Activated CD8-positive, alpha-beta memory T cell treated with anti-CD3 and anti-CD28 coated beads, Interleukin-2, amount 50 U/mL, for 24 hours (primary cell): ENCODE data around the gene ARHGEF4.

Source experiments
- DNase-seq: peaks from one replicate; pipeline ENCODE4 v3.0.0-alpha.2; 2020; ENCODE audit errors: extremely low read depth

Gene ARHGEF4

GRCh38 chr2:131011486-131011885 is 174.8 kb downstream of the ARHGEF4 start:
- DNase-seq = no peak

GRCh38 chr2:131014141-131014540 is 177.4 kb downstream of the ARHGEF4 start:
- no peak for DNase-seq

DNA sequence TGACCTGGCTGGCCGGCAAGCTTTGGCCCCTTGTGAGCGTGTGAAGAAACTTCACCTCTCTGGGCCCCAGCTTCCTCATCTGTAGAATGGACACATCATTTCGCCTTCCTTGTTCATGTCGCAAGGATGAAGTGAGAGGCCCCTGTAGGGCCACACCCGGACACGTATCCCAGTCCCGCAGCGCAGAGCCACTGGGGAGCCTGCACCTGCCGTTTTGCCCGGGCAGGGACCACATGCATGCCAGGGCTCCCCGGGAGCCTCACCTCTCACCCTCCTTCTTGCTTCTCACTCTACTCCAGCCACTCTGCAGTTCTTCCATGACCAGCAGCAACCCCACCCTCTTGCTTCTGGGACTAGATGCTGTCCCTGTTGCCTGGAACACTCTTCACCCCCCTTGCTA is 179.1 kb downstream of the ARHGEF4 start:
- no peak for DNase-seq

- DNase-seq = no peak
Observed at GRCh38 chr2:131016826-131017741, 180.4 kb downstream of the ARHGEF4 start.

- DNase-seq = no peak
Observed at GRCh38 chr2:131022731-131023130, 186.0 kb downstream of the ARHGEF4 start.

DNA sequence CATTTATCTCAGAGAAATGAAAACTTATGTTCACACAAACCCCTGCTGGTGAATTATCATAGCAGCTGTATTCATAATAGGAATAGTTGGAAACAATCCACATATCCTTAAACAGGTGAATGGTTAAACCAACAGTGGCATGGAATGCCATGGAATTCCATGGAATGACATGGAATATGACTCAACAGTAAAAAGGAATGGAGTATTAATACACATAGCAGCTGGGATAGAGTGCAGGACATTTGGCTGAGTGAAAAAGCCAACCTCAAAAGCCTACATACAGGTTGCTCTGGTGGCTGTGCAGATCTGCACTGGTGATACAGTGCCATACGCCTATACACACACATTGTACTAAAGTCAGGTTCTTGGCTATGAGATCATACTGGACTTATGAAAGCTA is 187.0 kb downstream of the ARHGEF4 start:
- DNase-seq = no peak

- DNase-seq = no peak
Observed at GRCh38 chr2:131026919-131027318, 190.2 kb downstream of the ARHGEF4 start.

DNA sequence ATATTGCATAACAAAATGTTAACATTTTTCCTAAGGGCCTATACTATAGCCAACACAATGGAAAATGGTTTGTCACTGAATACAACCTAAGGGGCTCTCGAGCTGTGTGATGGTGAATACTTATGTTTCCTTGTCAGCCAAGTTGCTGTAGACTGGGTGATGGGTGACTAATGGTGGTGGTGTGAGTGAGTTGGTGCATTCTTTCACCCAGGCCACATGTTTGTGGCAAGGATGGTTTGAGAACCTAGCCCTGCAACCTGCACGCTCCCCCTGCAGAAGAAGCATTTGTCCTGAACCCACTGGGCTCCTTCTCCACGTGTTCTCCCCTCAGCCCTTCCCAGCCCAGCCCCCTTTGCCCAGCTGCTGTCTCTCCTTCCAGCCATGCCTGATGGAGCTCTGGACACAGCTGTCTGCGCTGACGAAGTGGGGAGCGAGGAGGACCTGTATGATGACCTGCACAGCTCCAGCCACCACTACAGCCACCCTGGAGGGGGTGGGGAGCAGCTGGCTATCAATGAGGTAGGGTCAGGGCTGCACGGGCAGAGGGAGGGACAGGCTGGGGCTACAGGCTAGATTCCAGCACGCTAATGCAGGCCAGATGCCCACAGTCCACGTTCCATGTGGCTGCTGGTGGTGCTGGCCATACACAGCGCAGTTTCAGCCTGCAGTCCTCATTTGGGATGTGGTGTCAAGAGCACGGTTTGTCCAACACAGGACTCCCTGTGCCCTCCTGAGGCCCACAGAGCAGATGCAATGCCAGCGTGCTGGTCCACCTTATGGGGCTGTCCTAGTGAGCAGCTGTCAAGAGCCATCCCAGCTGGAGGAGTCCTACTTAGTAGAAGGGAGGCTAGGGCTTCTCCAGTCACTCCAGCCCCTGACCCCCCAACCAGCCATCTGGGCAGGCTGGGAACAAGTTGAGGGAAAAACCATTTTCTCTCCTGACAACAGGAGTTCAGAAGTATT is 191.1 kb downstream of the ARHGEF4 start:
- no peak for DNase-seq

GRCh38 chr2:131029812-131030211 is 193.1 kb downstream of the ARHGEF4 start:
- DNase-seq = no peak

- no peak for DNase-seq
Observed at GRCh38 chr2:131030478-131030971, 193.8 kb downstream of the ARHGEF4 start.

- DNase-seq = no peak
Observed at GRCh38 chr2:131031431-131031841, 194.7 kb downstream of the ARHGEF4 start.

DNA sequence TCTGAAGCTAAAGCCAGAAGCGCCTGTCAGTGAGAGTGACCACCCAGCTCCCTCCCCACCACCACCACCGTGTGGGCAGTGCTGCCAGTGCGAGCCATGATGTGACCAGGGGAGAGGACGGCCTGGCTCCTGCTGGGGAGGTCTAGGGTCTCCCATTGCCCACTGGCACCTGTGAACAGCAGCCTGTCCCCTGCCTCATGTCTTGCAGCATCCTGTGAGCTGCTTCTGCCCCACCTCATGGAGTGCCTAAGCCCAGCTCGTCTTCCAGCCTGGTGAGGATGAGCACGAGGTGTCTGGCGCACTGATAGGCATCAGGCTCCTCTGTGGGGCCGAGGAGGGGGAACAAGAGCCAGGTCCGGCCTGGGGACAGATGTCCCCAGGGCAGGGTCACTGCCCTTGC is 195.2 kb downstream of the ARHGEF4 start:
- no peak for DNase-seq

GRCh38 chr2:131032393-131032836 is 195.7 kb downstream of the ARHGEF4 start:
- DNase-seq = no peak

- DNase-seq = no peak
Observed at GRCh38 chr2:131033786-131034121, 197.0 kb downstream of the ARHGEF4 start.

DNA sequence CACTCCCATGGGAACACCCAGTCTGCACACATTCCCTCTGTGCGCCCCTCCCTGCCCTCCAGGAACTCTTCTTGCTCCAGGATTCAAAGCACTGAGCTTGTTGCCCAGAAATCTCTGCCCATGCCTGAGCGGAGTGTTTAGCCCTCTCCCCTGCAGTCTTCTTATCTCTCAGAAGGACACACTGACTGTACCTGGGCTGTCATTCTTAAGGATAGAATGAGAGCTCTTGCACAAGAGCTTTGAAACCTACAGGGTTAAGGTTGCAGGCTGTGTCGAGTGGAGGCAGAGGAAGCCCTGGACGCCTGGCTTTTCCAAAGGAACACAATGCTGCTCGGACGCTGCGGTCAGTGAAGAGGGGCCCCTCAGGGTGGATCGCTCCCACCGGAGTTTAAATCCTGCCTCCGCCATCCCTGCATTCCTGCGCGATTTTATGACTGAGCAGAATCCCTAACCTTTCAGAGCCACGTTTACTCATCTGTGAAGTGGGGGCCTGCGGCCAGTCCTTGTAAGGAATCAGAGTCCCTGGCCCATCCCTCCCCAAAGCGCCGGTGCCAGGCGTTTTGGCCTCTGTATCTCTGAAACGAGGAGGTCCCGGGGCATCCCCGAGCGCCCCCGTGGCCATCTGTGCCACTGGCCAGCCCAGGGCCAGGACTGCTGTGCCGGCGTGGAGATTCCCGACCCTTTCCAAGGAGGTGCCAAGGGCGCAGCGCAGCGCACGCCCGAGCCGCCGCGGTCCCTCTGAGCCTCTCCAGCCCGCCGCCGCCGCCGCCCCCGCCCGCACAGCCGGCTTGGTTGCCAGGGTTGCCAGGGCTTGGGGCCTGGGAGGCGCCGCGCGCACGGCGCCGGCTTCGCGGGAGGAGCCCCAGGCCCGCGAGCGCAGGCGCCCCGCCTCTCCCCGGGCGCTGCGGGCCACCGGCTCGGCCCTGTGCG is 197.7 kb downstream of the ARHGEF4 start:
- no peak for DNase-seq

GRCh38 chr2:131035112-131035825 is 198.6 kb downstream of the ARHGEF4 start:
- DNase-seq = no peak

DNA sequence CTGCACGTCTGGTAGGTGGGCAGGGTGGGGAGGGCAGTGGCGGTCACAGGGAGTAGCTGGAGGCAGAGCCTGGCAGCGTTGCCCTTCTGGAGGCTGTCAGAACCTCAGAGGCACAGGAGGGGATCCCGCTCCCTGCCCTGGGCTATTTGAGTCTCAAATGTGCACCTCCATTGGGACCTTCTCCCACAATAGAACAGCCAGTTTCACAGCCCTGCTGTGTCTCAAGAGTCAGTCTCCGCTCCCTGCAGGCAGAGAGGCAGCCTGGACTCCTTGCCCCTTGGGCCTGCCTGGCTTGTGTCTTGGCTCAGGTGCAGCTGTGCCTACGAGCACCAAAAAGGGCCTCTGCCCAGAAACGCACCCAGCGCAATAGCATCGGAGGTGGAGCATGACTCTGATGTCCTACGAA is 199.1 kb downstream of the ARHGEF4 start:
- DNase-seq = no peak

DNA sequence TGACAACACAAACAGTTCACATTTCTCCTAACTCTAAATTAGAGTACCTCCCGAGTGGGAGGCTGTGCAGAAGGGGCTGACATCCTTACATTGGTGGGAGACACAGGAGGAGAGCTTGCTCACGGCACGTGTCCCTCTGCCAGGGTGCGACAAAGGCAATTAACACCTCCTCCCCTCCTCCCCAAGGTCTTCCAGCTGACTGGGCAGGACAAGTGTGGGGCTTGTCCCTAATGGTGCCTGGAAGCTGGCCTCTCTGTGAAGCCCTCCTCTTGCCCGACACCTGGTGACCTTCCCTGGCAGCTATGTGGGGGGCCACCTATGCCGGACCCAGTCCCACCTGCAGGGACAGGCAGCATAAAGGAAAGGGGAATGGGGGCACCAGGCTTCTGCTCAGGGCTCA is 199.6 kb downstream of the ARHGEF4 start:
- DNase-seq = no peak

- no peak for DNase-seq
Observed at GRCh38 chr2:131036696-131037397, 200.1 kb downstream of the ARHGEF4 start.
